Neural cell (in vitro differentiated cells): Measurements from ENCODE around the gene DSCAM. TPM values are rescaled to one million over a fixed set of nuclear protein-coding genes. Genes with fewer than 3 reads are reported as not detected.

Experiments
- H2AFZ ChIP-seq: fragments of 200-600, 300-800 bp; sonication (generic), shearing (Covaris generic); 2 replicates; pipeline ENCODE4 v1.6.0; 2014; ENCODE audit warnings: low read depth, mild to moderate bottlenecking, antibody characterized with exemption, low read length, moderate library complexity
- H3F3A ChIP-seq: fragments of 200-600 bp; shearing (Covaris generic); 2 replicates; pipeline ENCODE4 v1.6.1; 2016; ENCODE audit warnings: mild to moderate bottlenecking, moderate library complexity, mixed read lengths, antibody characterized with exemption, low read length; ENCODE audit not compliant: insufficient read depth, poor library complexity, severe bottlenecking
- H3K27ac ChIP-seq: fragments of 200-600, 300-800 bp; sonication (generic), shearing (Covaris generic); 2 replicates; pipeline ENCODE4 v1.5.1; 2014; ENCODE audit warnings: mild to moderate bottlenecking, low read length, moderate library complexity
- H3K27me3 ChIP-seq: fragments of 300-800, 200-600 bp; sonication (generic), shearing (Covaris generic); 2 replicates; pipeline ENCODE4 v1.6.0; 2014; ENCODE audit warnings: mild to moderate bottlenecking, low read depth, low read length, moderate library complexity; ENCODE audit not compliant: insufficient read depth
- H3K36me3 ChIP-seq: fragments of 300-800, 200-600 bp; sonication (generic), shearing (Covaris generic); 2 replicates; pipeline ENCODE4 v1.5.1; 2014; ENCODE audit warnings: mild to moderate bottlenecking, antibody characterized with exemption, low read length, moderate library complexity; ENCODE audit not compliant: insufficient read depth
- H3K4me2 ChIP-seq: fragments of 300-800, 200-600 bp; sonication (generic), shearing (Covaris generic); 2 replicates; pipeline ENCODE4 v1.6.0; 2014; ENCODE audit warnings: mild to moderate bottlenecking, low read length
- H3K4me3 ChIP-seq: fragments of 300-800, 200-600 bp; sonication (generic), shearing (Covaris generic); 2 replicates; pipeline ENCODE4 v1.5.1; 2014; ENCODE audit warnings: mild to moderate bottlenecking, low read length, moderate library complexity
- H3K79me2 ChIP-seq: fragments of 200-600 bp; shearing (Covaris generic); replicated peaks from 2 replicates; pipeline ENCODE4 v1.6.0; 2014; ENCODE audit warnings: mild to moderate bottlenecking, low read length, moderate library complexity; ENCODE audit not compliant: insufficient read depth
- H3K9ac ChIP-seq: fragments of 300-800, 200-600 bp; sonication (generic), shearing (Covaris generic); 2 replicates; pipeline ENCODE4 v1.6.1; 2016; ENCODE audit warnings: mild to moderate bottlenecking, low read length, mixed read lengths
- H3K9me2 ChIP-seq: fragments of 200-600 bp; shearing (Covaris generic); 2 replicates; pipeline ENCODE4 v1.6.1; 2016; ENCODE audit warnings: mild to moderate bottlenecking, low read length, mixed read lengths; ENCODE audit not compliant: insufficient read depth
- H3K9me3 ChIP-seq: fragments of 200-600, 300-800 bp; sonication (generic), shearing (Covaris generic); 2 replicates; pipeline ENCODE4 v1.6.1; 2016; ENCODE audit warnings: mild to moderate bottlenecking, mixed run types, low read length, moderate library complexity, mixed read lengths
- H4K20me1 ChIP-seq: fragments of 200-600 bp; shearing (Covaris generic); 2 replicates; pipeline ENCODE4 v1.6.1; 2016; ENCODE audit warnings: mild to moderate bottlenecking, mixed run types; ENCODE audit not compliant: insufficient read depth
- EP300 ChIP-seq: fragments of 450-650 bp; conservative IDR thresholded peaks from 2 replicates; pipeline ENCODE4 v1.6.1; 2014; ENCODE audit warnings: antibody characterized with exemption, mild to moderate bottlenecking, moderate library complexity; ENCODE audit not compliant: poor library complexity, severe bottlenecking
- EZH2 ChIP-seq: fragments of 200-600, 300-800 bp; shearing (Covaris generic), sonication (generic); IDR thresholded peaks from 2 replicates; pipeline ENCODE4 v1.6.1; 2014; ENCODE audit warnings: antibody characterized with exemption, low read length, borderline replicate concordance, mild to moderate bottlenecking; ENCODE audit not compliant: insufficient read depth, poor library complexity, severe bottlenecking
- MXI1 ChIP-seq: fragments of 450-650 bp; conservative IDR thresholded peaks from 2 replicates; pipeline ENCODE4 v1.6.1; 2014; ENCODE audit warnings: antibody characterized with exemption, mild to moderate bottlenecking; ENCODE audit not compliant: poor library complexity, severe bottlenecking
- POLR2AphosphoS5 ChIP-seq: IDR thresholded peaks from 2 replicates; pipeline ENCODE4 v1.6.1; 2012
- RAD21 ChIP-seq: fragments of 450-650 bp; conservative IDR thresholded peaks from 2 replicates; pipeline ENCODE4 v1.6.1; 2014; ENCODE audit warnings: antibody characterized with exemption, mild to moderate bottlenecking, moderate library complexity
- SMC3 ChIP-seq: fragments of 450-650 bp; conservative IDR thresholded peaks from 2 replicates; pipeline ENCODE4 v1.6.1; 2014; ENCODE audit warnings: antibody characterized with exemption, mild to moderate bottlenecking, moderate library complexity; ENCODE audit not compliant: poor library complexity
- TAF1 ChIP-seq: IDR thresholded peaks from 2 replicates; pipeline ENCODE4 v1.6.1; 2012; ENCODE audit warnings: low read depth
- polyA plus RNA-seq: library from polyadenylated mRNA; depleted of rRNA; stranded (reverse); fragments of >200 nt; gene quantifications from 2 replicates; pipeline ENCODE4 v1.2.3, GENCODE V29; 2014
- TF ChIP-seq, protein P1 (sequence below): IDR thresholded peaks from 2 replicates; pipeline ENCODE4 v1.6.1; 2012; ENCODE audit warnings: borderline replicate concordance
- TF ChIP-seq, protein P2 (sequence below): fragments of 450-650 bp; IDR thresholded peaks from 2 replicates; pipeline ENCODE4 v1.5.1; 2014; ENCODE audit warnings: antibody characterized with exemption, mild to moderate bottlenecking, moderate library complexity; ENCODE audit not compliant: poor library complexity, severe bottlenecking

DSCAM gene
- polyA plus RNA-seq, 1 donor from 2014 or later: 5.3 TPM

DNA sequence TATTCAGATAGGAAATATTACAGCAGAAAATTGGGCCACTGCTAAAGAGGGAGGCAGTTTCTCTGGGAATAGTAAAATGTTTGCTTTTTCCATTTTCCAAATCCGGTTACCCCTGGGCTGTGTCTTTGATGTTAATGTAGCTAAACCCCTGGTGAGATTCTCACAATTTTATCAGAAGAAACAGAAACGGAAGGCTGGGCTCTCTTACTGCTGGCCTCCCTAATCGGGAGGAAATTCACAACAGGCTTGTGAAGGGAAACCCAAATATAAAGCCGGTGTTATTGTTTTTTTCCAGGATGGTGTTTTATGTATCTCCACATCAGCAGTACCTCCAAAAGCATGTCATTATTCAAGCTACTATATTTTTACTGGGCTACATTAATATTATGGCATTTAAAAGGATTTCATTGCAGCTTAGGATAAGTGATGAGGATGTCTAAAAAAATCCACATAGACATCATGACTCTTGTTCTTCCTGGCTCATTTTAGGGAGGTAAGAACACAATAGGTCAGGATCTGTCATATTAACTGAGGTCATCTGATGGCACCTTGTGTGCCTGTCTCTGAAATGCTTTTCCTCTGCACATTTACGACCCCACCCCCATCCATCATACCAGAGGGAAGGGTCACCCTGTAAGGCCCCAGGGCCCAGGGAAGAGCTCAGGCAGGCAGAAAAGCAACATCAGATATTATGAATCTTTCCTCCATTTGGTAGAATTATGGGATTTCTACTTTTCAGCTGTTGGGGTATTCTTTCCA is 158.7 kb downstream of the DSCAM start:
- H4K20me1 ChIP-seq: no peaks in the 10 kb centered on the region
- H3K36me3 ChIP-seq: peaks cover 4% of the 10 kb centered on the region
- no peaks in the 10 kb centered on the region for H3F3A ChIP-seq
- TF ChIP-seq EP300: no peak
- TF ChIP-seq MXI1: no peak
- TF ChIP-seq, protein P1, sequence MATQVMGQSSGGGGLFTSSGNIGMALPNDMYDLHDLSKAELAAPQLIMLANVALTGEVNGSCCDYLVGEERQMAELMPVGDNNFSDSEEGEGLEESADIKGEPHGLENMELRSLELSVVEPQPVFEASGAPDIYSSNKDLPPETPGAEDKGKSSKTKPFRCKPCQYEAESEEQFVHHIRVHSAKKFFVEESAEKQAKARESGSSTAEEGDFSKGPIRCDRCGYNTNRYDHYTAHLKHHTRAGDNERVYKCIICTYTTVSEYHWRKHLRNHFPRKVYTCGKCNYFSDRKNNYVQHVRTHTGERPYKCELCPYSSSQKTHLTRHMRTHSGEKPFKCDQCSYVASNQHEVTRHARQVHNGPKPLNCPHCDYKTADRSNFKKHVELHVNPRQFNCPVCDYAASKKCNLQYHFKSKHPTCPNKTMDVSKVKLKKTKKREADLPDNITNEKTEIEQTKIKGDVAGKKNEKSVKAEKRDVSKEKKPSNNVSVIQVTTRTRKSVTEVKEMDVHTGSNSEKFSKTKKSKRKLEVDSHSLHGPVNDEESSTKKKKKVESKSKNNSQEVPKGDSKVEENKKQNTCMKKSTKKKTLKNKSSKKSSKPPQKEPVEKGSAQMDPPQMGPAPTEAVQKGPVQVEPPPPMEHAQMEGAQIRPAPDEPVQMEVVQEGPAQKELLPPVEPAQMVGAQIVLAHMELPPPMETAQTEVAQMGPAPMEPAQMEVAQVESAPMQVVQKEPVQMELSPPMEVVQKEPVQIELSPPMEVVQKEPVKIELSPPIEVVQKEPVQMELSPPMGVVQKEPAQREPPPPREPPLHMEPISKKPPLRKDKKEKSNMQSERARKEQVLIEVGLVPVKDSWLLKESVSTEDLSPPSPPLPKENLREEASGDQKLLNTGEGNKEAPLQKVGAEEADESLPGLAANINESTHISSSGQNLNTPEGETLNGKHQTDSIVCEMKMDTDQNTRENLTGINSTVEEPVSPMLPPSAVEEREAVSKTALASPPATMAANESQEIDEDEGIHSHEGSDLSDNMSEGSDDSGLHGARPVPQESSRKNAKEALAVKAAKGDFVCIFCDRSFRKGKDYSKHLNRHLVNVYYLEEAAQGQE: no peak
- TF ChIP-seq RAD21: no peak
- H3K79me2 ChIP-seq: no peaks in the 10 kb centered on the region
- H3K9me3 ChIP-seq: no peaks in the 10 kb centered on the region
- H3K27me3 ChIP-seq: no peaks in the 10 kb centered on the region
- no peak overlapping the region for H2AFZ ChIP-seq
- H3K9me2 ChIP-seq: no peaks in the 10 kb centered on the region
- H3K4me3 ChIP-seq: no peak overlapping the region
- H3K27ac ChIP-seq: no peak overlapping the region
- H3K4me2 ChIP-seq: no peak overlapping the region
- no peak overlapping the region for H3K9ac ChIP-seq

DNA sequence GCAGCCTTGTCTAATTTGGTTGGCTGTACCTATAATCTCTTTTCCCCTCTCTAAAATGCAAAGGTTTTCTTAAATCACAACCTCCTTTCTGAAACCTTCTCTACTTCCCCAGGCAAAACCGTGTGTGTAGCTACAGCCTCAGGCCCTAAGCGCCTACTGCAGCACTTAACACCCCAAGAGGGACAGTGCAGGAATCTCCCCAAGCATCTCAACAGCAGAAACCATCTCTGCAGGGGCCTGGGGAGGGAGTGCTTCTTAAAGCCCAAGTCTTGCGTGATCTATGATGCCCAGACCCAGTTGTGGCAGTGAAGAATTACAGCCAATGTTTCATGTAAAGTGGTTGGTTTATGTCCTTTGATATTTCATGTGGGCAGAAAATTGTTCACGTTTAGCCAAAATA is 159.3 kb downstream of the DSCAM start:
- Histone ChIP-seq H3K4me3 (no peak overlapping the region), H4K20me1 (no peaks in the 10 kb centered on the region), H3K9me3 (no peaks in the 10 kb centered on the region), H3K27me3 (no peaks in the 10 kb centered on the region), H3K9ac (no peak overlapping the region), H3K79me2 (no peaks in the 10 kb centered on the region), H3K36me3 (peaks cover 4% of the 10 kb centered on the region), H3F3A (no peaks in the 10 kb centered on the region), H3K27ac (no peak overlapping the region), H3K9me2 (no peaks in the 10 kb centered on the region), H3K4me2 (no peak overlapping the region), H2AFZ (no peak overlapping the region)
- TF ChIP-seq EP300 (no peak), MXI1 (no peak), EZH2 (no peak), TAF1 (no peak), RAD21 (no peak), SMC3 (no peak), POLR2AphosphoS5 (no peak)
- TF ChIP-seq, protein P1: no peak
- TF ChIP-seq, protein P2, sequence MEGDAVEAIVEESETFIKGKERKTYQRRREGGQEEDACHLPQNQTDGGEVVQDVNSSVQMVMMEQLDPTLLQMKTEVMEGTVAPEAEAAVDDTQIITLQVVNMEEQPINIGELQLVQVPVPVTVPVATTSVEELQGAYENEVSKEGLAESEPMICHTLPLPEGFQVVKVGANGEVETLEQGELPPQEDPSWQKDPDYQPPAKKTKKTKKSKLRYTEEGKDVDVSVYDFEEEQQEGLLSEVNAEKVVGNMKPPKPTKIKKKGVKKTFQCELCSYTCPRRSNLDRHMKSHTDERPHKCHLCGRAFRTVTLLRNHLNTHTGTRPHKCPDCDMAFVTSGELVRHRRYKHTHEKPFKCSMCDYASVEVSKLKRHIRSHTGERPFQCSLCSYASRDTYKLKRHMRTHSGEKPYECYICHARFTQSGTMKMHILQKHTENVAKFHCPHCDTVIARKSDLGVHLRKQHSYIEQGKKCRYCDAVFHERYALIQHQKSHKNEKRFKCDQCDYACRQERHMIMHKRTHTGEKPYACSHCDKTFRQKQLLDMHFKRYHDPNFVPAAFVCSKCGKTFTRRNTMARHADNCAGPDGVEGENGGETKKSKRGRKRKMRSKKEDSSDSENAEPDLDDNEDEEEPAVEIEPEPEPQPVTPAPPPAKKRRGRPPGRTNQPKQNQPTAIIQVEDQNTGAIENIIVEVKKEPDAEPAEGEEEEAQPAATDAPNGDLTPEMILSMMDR: no peak
